Stimulated activated CD8-positive, alpha-beta memory T cell treated with anti-CD3 and anti-CD28 coated beads, Interleukin-7, amount 100 ng/mL, for 48 hours (primary cell): ENCODE measurements around the gene RNASE11.
A peak's percentile ranks its signal among the peaks of the same experiment; 100 is the strongest.
"Not testable (repeated sequence)": the region's sequence is repeated elsewhere in the genome, so short reads cannot be mapped to it uniquely, and the experiment has no call there.

ENCODE experiments used
- DNase-seq, 2 donors: peaks; one replicate each; pipeline ENCODE4 v3.0.0-alpha.2; 2020; ENCODE audit warnings: low read depth in 1 of 2; ENCODE audit errors: extremely low read depth in 1 of 2

RNASE11 gene

DNA sequence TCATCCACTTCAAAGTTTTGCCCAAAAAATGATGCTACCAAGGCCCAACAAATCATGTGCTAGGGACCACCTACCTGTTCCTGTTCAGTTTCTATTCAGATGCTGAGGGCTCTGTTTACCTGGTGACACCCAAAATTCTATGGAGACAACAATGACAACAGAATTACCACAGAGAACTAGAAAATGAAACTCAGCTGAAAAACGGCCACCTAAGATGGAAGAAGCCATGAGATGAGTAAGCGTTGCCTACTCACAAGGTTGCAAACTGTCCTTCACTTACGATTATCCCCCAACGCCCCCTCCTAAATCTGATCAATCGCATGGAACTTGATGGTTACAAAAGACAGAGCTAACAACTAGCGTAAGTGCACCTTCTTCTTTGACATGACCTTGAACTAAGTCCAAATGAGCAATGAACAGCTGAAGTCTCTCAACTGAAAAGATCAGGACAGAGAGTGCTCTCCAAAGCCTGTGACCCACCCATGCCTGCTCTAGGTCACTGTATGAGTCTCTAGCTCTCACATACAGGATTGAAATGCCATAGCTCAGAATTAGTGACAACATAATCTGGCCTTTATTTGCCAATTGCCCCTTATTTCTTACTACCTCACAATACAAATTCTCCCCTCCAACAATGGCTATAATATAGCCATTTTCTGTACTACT is at the start of gene RNASE11:
TSS of gene RNASE11 (minus strand) at position 513 of the 666 bp plus-strand sequence.
- DNase-seq, result no peak

DNA sequence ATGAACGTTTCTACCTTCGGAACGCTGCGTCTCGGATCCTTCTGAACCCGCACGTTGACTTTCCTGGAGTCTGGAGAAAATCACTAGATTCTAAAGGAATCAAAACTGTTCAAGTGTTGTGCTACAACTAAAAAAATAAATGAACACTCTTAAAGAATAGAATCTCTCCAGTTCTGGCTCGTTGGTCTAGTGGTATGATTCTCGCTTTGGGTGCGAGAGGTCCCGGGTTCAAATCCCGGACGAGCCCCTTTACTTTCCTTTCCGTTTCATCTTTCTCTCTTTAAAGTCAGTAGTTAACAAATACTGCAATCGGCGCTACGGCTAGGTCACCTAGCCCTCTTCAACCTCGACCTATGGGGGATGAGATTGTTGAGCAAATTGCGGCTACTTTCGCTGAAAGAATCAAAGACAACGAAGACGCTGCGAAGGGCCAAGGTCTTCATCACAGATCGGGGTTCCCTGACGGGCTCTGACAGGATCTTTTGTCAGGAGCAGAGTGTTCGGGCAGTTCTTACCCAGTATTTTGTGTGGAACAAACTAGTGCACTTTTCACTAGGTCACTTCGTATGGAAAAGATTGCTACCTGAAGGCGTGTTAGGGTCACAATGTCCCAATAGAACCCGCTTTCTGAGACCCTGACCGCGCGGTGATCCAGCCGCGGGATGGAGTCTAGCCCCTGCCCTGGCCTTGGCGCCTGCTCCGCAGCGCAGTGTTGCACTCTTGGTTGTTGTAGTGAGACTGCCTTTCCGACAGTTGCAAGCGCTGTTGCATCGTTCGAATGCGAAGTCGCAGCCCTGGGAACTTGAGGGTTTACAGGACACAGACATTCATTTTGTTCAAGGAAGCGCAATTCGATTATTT is 45.3 kb upstream of the RNASE11 start:
- peak in 1 of 2 donors; percentile 63 for DNase-seq

DNA sequence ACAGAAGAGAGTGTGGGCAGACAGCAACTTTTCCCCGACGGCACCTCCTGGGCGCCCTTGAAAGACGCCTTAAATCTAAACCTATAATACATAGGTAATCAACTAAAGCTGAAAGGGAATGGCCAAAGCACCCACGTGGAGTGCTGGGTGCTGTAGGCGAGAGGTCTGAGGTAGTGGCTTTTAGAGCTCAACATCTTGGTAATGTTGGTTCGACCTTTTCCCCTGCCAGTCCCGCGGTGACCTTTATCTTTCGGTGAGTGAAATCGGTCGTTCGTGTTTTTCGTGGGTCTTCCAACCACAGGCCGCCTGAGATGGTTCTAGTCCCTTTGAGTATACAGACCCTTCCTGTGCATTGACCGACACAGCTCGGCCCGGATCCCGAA is 44.6 kb upstream of the RNASE11 start:
- DNase-seq, result no peak

DNA sequence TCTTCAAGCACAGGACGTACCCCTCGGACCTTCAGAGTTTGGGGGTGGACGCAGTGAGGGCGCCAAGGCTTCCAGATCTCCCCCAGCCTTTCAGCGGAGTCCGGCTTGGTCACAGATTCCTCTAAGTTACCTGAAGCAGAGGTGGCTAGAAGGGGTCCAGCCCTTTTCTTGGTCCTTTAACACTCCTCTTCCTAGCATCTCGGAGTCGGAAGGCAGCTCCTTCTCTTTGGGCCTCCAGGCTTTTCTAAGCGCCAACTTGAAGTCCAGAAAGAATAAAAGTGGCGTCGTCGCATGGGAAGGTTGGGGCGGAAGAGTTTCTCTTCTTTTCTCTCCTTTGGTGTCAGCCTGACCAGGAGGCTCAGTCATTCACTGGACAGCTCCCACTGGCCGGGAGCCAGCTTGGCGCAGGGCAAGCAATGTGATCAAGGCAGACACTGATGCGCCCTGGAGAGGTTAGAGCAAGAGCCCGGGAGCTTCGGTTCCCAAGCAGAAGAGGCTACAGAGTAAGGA is 44.1 kb upstream of the RNASE11 start:
- no peak for DNase-seq

DNA sequence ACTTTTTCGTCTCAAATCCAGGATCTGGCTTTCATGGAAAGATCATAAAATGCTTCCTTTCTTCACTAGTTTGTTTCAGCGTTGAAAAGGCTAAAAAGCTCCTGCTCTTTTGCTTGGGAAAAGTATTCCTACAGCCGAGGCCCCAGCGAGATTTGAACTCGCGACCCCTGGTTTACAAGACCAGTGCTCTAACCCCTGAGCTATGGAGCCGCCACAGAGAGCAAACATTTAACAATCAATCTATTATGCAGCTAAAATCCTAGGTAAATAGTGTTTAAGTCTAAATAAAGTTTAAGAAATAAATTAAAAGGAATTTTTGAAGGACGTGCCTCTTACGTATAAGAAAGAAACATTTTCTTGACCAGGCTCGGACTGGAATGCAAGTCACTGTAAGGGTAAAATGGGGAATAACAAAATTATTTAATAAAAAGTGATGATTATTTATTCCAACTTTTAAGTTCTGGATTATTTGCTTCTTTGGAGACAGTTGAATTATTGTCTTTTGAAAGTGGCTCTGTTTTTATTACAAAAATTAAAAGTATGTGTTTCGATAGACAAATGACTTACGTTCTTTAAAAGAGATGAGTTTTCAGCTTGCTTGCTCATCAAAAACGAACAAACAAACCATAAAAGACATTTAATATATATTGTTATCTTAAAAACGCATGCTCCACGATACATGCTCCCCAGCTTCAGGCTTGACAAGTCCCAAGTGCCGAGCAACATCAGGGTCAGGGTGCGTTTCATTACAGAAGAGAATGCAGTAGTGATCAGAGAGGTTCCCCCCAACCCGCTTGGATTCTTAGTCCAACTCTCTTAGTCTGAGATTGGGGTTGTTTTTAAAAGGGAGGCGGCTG is 43.5 kb upstream of the RNASE11 start:
- no peak for DNase-seq

DNA sequence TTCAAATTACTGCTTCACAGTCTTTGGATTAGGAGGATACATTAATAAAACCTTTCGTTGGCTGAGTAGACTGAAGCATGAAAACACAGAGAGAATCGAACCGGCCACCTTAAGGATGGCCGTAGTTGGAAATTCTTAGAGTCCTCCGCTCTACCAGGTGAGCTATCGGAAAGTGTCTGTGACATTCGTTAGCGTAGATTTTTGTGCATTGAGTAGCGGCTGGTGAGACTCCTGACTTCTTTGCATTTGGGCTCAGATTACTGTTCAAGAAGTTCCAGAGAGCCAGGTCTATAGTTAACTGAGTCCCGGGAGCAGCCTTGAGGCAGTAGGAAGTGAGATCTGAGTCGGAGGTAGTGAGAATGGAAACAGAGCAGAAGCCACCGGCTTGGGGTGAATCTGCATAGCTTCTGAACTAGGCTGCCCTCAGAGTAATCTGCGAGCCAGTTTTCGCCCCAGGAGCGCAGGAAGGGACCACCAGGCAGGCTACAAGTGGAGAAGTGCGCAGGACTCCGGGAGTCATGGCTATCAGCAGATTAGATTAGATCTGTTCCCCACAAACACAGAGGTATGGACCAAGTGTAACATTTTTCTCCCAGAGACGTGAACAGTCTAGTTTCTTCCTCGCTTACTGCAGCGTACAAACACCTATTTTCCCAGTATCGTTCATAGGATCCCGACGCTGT is 42.7 kb upstream of the RNASE11 start:
- DNase-seq, result no peak

DNA sequence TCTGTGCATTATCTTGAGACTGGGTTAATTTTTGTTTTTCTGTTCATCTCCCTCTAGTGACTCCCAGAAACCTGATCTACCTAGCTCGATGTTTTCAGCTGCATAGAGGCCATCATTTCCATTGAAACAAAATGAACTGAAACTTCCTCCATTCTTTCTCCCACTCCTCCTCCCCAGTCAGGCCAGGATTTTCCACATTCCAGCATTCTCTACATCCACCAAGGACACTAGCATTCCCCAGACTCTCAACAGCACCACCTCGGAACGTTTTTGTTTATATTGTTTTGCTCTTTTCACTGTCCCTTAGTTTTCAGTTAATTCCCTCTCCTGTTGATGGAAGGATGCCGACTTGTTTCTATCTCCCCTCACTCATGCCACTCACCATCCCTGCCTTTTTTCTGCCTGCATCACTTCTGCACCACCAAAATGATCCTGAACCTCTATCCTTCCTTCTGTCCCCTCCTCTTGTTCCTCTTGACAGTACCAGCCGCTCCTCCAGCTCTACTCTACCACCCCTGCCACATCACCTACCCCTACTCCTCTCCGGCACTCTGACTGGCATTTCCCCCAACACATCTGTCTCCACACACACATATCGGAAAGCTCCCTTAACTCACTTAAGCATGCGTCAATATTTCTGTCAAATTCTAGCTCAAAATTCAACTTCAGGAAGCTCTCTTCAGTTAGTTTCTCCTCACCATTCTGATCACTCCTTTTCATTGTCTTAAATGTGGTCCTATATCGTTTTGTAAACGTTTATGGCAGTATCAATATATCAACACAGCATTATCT is 40.5 kb upstream of the RNASE11 start:
- DNase-seq, result no peak

DNA sequence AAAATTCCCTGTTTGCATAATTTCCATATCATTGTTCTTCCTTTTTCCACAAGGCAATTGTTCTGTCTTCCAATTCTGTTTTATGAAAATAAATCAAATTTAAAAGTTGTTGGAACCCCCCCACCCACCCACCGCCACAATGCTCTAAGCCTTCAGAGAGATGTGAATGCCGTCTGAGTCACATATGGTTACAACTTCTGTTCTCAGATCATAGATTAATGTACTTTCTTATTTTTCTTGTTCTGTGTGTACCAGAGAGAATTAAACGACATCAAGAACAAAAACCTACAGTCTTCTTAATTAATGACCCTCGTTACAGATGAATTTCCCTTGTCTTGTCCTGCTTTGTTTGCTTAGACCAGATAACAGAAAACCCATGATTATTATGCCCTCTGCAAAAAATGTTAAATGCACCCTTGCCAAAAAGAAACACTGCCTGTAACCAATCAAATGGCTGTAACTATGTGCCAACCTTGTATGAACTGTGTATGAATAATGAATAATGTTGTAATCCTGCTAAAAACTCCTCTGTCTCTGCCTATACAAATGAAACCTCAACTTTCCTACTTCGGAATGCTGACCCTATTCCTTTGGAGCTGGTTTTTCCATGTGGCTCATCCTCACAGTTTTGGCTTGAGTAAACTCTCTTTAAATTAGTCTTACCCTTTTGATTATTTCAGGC is 39.7 kb upstream of the RNASE11 start:
- DNase-seq, result no peak

DNA sequence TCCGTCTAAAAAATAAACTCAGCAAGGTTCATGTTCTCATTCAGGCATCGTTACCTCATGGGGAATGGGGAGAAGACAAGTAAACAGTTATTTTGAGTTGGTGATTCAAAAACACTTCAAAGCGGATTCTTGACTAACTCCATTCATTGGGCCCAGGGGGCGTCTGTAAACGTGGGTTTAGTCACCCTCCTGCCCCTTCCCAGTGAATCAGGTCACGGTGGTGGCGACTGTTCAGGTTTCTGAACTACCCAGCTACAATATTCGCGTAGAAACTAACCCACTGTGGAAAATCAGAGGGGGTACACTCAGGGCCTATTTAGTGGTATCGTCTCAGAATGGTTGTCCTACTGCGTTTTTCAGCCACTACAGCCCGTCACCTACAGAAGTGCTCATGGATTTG is 38.5 kb upstream of the RNASE11 start:
- no peak for DNase-seq

DNA sequence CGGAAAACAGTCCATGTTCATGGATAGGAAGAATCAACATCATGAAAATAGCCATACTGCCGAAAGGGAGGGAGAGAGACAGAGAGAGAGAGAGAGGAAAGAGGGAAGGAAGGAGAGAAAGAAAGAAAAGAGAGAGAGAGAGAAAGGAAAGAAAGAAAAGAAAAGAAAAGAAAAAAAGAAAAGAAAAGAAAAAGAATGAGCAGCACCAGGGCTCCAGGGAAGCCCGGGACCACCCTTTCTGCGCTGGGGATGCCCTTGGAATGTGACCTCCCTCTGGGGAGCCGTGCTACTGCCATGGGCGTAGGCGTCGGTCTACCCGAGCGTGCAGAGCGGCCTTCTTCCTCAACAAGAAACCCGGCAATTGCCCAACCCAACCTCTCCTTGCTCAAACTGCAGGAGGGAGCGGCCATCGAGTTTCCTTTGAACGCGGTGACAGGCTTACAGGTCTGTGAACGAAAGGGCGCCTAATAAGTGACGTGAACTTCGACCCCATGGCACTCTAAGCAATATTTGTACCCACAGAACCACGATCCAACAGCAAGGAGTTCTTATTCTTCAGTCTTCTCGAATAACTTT is 36.8 kb upstream of the RNASE11 start:
- DNase-seq, result no peak

DNA sequence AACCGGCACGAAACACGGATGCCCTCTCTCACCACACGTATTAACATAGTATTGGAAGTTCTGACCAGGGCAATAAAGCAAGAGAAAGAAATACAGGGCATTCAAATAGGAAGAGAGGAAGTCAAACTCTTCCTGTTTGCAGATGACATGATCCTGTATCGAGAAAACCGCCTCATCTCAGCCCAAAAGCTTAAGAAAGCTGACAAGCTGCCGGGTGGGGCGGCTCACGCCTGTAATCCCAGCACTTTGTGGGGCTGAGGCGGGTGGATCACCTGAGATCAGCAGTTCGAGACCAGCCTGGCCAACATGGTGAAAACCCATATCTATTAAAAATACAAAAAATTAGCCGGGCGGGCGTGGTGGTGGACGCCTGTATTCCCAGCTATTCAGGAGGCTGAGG is 36.0 kb upstream of the RNASE11 start:
- DNase-seq, result no peak

DNA sequence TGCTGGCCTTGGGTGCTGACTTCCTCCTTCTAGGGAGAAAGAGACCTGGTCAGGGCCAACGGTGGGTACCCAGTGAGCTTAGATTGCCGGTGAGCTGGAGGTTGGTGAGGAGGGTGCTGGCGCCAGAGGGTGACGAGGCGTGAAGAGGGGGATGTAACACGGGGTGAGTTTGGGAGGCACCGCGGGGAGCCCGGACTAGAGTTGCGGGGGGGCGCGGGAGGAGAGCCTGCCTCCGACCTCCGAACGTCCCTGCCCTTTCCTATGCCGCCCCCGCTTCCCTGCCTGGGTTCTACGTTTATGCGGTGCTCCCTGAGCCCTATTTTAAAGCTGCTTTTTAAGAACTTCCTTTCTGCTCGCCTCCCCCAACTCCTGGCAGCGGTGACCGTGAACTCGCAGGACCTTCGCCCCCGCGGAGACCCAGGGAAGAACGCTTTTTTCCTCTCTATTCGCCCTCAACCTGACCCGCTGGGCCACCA is 35.1 kb upstream of the RNASE11 start:
- no peak for DNase-seq

DNA sequence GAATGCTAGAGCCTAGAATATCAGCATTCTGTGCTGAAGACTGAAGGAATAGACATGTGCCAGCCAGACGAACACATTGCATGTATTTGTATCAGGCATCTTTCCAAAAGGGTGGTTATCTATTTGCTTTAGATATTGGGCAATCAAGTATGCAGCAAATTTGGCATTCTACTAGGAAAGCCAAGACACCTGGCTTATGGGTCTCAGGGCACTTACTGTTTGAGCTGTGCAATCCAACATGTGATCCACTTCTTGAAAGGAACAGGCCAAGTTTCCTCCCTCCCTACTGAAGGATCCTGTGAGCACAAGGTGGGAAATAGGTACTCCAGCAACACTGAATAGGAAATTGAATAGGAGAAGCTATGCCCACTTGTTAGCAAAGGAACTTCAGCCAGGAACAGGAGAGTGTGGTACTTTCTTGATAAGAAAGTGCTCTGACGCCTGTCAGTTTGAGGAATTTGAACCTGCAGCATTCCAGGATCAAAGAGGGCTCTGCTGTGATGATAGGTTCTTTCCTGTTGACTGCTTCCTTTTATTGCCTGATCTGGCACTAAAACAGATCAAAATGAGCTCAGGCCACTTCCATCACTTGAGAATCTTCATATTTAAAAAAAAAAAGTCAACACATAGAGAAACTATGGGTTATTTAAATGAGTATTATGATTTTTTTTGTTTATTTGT is 33.1 kb upstream of the RNASE11 start:
- DNase-seq, result no peak

DNA sequence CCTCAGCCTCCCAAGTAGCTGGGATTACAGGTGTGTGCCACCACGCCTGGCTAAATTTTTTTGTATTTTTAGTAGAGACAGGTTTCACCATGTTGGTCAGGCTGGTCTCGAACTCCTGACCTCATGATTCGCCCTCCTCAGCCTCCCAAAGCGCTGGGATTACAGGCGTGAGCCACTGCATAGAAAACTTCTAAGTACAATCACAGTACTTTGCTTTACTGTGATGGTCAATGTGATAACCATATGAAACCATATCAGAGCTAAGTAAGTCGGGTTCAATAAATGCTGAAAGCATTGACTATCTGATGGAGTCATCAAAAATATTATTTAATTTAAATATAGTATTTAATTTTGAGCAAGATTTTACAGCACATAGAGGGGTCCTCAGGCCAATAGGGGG is 31.9 kb upstream of the RNASE11 start:
- DNase-seq, result not testable (repeated sequence)

DNA sequence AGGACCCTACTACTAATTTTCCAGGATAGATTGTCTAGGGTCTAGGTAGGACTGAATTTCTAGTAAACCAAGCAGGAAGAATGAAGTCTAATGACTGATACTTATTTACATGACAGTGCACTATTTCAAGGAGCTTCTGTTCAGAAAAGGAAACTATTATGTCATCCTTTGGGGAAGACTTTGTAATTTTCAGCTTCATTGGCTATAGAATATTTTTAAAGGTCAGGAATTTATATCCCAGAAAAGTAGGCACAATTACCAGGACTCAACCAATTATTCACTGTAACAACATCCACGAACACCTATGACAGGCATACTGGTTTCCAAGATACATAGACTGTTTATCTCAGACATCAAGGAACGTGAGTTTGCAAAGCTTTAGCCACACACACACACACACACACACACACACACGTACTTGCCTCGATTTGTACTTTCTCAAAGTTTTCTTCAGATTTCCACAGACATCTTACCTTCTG is 30.5 kb upstream of the RNASE11 start:
- DNase-seq, result no peak

DNA sequence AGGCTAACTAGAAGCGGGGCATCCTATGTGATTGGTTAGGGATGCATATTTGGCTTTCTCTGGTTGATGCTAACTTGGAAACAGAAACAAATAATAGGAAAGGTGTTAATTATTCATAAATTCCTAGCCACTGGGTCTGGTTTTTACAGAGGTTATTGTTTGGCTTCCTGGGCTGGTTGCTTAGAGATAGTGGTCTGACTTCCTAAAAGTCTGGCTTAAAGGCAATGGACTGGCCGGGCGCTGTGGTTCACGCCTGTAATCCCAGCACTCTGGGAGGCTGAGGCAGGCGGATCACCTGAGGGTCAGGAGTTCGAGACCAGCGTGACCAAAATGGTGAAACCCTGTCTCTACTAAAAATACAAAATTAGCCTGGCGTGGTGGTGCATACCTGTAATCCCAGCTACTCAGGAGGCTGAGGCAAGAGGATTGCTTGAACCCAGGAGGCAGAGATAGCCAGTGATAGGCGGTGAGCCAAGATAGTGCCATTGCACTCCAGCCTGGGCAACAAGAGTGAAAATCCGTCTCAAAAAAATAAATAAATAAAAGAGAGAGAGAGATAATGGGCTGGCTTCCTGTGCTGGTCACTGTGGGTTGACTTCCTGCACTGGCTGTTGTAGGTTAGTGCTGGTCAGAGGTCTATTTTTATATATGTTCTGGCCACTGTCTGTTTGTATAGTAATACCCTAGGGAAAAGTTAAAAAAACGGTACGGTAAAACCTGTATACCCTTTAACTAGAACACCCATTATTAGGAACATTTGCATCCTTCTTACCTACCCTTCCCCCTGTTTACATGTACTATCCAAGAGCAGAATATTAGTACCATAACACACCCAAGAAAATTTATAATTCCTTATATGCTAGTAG is 29.6 kb upstream of the RNASE11 start:
- DNase-seq, result no peak

DNA sequence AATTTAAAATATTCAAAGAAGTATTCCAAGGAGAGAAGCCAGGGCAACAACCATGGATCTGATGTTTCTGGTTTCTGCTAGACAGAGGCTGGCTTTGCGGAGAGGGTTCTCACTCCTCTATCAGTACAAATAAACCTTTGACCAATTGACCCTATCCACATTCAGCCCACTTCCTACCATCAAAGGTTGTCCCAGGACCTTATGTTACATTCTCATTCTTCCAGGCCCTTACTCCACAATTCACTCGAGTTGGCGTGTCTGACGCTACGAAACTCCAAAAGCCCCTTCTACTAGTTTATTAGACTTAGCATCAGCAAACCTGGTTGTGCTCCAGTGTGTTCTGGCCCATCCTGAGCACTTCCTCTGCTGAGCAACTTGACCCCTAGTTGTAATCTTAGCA is 28.2 kb upstream of the RNASE11 start:
- DNase-seq, result no peak
